Esophagus muscularis mucosa (tissue), 3 donors: ENCODE data around the gene GRIK4.

Experiments used
- POLR2A ChIP-seq: fragments of 450-650 bp; IDR thresholded peaks from one replicate; pipeline ENCODE4 v1.6.1; 2017; ENCODE audit warnings: antibody characterized with exemption, moderate library complexity, mild to moderate bottlenecking, low read depth
- TF ChIP-seq, protein P1 (sequence below), 3 experiments: fragments of 200-600 bp in 2 of 3; fragments of 450-650 bp in 1 of 3; sonication (generic) in 2 of 3; IDR thresholded peaks; one replicate each; pipeline ENCODE4 v1.5.1; 2017 to 2019; ENCODE audit warnings: antibody characterized with exemption in 3 of 3, mild to moderate bottlenecking in 2 of 3, moderate library complexity in 1 of 3

- TF ChIP-seq, protein P1, sequence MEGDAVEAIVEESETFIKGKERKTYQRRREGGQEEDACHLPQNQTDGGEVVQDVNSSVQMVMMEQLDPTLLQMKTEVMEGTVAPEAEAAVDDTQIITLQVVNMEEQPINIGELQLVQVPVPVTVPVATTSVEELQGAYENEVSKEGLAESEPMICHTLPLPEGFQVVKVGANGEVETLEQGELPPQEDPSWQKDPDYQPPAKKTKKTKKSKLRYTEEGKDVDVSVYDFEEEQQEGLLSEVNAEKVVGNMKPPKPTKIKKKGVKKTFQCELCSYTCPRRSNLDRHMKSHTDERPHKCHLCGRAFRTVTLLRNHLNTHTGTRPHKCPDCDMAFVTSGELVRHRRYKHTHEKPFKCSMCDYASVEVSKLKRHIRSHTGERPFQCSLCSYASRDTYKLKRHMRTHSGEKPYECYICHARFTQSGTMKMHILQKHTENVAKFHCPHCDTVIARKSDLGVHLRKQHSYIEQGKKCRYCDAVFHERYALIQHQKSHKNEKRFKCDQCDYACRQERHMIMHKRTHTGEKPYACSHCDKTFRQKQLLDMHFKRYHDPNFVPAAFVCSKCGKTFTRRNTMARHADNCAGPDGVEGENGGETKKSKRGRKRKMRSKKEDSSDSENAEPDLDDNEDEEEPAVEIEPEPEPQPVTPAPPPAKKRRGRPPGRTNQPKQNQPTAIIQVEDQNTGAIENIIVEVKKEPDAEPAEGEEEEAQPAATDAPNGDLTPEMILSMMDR (IDR thresholded peaks at IDR 0.05): no peak
- TF ChIP-seq POLR2A: no peak
Observed at GRCh38 chr11:120835601-120836228, 324.2 kb downstream of the GRIK4 start.
